ENCODE data around the gene PABPN1. TPM values are rescaled to one million over a fixed set of nuclear protein-coding genes. Genes with fewer than 3 reads are reported as not detected.

Gene PABPN1
- total RNA-seq, 1 experiment from 2014 or later = 184 TPM

DNA sequence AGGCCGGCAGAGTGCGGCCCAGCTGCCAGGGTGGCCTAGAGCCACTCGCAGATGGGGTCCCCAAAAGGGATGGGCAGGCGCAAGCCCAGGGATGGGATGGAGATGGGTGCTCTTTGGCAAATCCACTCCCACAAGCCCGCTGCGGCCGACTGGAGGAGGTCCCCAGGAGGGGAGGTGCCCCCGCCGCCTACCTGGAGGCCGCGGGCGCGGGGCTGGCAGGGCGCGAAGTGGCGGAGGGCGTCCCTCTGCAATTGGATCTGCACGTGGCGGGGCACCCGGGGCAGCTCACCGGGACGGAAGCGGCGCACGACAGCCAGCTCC, 19.3 kb upstream of the PABPN1 start:
- no TSS peak for BruUV-seq (replicated peaks)
- Histone ChIP-seq H3K27me3 (ENCODE audit: insufficient read depth, low read length) (no peaks in the 10 kb centered on the region), H3K36me3 (ENCODE audit: control insufficient read depth in 1 of 2, insufficient read depth in 2 of 2, low read length in 2 of 2) (no peaks in the 10 kb centered on the region), H3K9me3 (ENCODE audit: control insufficient read depth in 1 of 2, insufficient read depth in 1 of 2, low read depth in 1 of 2, low read length in 2 of 2) (no peaks in the 10 kb centered on the region), H3K4me2 (ENCODE audit: low read length) (peak overlapping the region; percentile 97), H4K20me1 (ENCODE audit: insufficient read depth) (no peaks in the 10 kb centered on the region), H3K4me1 (ENCODE audit: control insufficient read depth in 1 of 2, insufficient read depth in 2 of 2, low read length in 2 of 2) (peaks cover 18 to 42% of the 10 kb centered on the region in 2 experiments), H3K4me3 (replicated peaks in 1 of 2; ENCODE audit: low read depth in 1 of 2, low read length in 2 of 2) (peak overlapping the region; percentile 54 to 59), H2AFZ (ENCODE audit: low read depth, low read length, poor library complexity, severe bottlenecking) (no peak overlapping the region), H3K27ac (ENCODE audit: low read depth, low read length) (peak overlapping the region; percentile 96), H3K79me2 (ENCODE audit: insufficient read depth, low read length) (peaks cover 4% of the 10 kb centered on the region), H3K9me2 (ENCODE audit: insufficient read depth) (no peaks in the 10 kb centered on the region), H3K9ac (ENCODE audit: low read length) (peak overlapping the region; percentile 82)
- ChIA-PET RAD21 (ENCODE audit: low non-redundant PET in 1 of 2, low total read pairs in 2 of 2, uncharacterized antibody in 2 of 2, unreplicated experiment in 2 of 2) (interaction anchor here in 1 of 2 experiments (1.1 kb wide), 1 partner anchor 181 kb away, joined by 3 read pairs; no protein-coding TSS in a partner anchor), POLR2A (interaction anchor here (1.1 to 2.0 kb wide), 4 partner anchors 13 to 193 kb away, joined by 3 to 13 read pairs (median 5); partner anchors contain the start of gene PABPN1), CTCF (interaction anchor here (1.0 to 4.8 kb wide), 7 partner anchors 9 to 207 kb away, joined by 3 to 27 read pairs (median 5); partner anchors contain the start of genes ACIN1, C14orf119 and HOMEZ)
- peak; percentile 46 for TF ChIP-seq POLR2A (IDR thresholded peaks at IDR 0.05; ENCODE audit: borderline replicate concordance, extremely low read depth, insufficient read depth, insufficient read length)
- peak; percentile 43 for TF ChIP-seq POLR2AphosphoS5 (IDR thresholded peaks at IDR 0.05; ENCODE audit: low read depth, low read length)
- peak; percentile 93 for TF ChIP-seq ZFX (IDR thresholded peaks at IDR 0.05)
- no peak for TF ChIP-seq REST (IDR thresholded peaks at IDR 0.05; ENCODE audit: low read depth)
- intact Hi-C loops (cut with micrococcal nuclease) = loop anchor here (10.0 kb wide), 1 partner anchor 317 kb away; the partner anchor contains the start of gene AJUBA
- DNase-seq (ENCODE audit: low read depth, low spot score) = no peak
- peak; percentile 26 for ATAC-seq
